ENCODE measurements around the gene MFAP5.
"Not testable (repeated sequence)": the region's sequence is repeated elsewhere in the genome, so short reads cannot be mapped to it uniquely, and the experiment has no call there.

The MFAP5 gene

DNA sequence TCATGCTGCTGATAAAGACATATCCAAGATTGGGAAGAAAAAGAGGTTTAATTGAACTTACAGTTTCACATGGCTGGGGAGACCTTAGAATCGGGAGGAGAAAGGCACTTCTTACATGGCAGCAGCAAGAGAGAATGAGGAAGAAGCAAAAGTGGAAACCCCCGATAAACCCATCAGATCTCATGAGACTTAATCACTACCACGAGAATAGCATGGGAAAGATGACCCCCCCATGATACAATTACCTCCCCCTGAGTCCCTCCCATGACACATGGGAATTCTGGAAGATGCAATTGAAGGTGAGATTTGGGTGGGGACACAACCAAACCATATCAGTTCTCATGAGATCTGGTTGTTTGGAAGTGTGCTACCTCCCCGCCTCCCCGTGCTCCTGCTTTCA, 9.8 kb upstream of the MFAP5 start:
- DNase-seq = no peak

GRCh38 chr12:8668441-8668840, 5.8 kb upstream of the MFAP5 start:
- DNase-seq = no peak

DNA sequence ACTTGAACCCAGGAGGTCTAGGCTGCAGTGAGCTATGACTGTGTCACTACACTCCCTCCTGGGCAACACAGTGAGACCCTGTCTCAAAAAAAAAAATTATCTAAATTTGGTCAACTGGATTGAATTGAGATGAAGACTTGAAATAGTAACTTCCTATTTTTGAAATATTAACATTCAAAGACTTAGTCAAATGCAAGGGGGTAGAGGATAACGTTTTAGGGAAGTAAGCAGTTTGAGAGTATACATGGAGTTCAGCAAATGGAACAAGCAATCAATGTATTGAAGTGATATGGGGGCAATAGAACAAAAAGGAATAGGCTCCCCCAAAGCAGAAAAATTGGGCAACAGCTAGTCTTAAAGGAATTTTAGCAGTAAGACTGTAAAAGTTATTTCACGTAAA, 4.6 kb upstream of the MFAP5 start:
- no peak for DNase-seq

DNA sequence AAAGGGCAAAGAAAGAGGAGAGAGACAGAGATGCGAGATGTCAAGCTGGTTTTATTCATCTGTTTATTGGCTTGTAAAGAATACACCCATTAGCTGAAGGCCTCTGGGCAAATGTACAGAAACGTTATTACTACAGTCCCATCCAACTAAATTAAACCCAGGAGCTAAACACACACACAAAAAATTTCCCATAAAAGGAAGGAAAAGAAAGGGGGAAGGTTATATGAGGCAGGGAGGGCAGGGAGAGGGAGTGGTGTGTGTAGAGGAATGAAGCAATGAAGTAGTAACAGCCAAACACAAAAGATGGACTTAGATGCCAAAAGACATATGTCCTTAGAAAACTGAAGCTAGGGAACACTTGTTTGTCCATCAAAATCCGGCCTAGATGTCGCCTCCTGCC, 3.1 kb upstream of the MFAP5 start:
- DNase-seq = no peak

DNA sequence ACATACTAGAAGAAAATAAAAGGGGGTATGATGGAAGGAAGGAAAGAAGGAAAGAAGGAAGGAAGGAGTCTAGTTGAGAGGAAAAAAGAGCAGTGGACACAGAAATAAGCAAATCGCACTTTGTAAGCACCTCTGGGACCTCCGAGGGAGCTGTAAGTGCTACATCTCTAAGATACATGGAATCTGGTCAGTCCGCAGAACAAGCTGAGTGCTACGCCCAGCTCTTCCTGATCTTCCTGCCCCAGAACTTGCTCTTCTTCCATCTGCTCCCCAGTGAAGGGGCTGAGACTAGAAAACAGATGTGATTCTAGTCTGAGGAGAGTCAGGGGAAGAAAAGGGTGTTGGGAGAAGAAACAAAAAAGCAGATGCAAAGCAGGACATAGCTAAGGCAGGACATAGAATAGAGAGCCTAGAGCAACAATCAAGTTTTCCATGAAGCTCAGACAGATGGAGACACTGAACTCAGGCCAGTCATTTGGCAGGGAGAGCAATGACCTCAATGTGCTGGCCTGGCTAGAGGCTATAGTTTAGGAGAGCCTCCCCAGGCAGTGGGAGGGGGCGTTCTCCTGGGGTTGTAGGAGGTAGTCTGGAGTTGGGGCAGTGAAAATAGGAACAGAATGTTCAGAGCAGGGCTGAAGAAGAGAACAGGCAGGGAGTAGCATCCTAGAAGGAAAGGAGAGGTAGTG, 1.7 kb upstream of the MFAP5 start:
- no peak for DNase-seq

- DNase-seq = no peak
Observed at GRCh38 chr12:8661751-8662150, 875 bp downstream of the MFAP5 start.

DNA sequence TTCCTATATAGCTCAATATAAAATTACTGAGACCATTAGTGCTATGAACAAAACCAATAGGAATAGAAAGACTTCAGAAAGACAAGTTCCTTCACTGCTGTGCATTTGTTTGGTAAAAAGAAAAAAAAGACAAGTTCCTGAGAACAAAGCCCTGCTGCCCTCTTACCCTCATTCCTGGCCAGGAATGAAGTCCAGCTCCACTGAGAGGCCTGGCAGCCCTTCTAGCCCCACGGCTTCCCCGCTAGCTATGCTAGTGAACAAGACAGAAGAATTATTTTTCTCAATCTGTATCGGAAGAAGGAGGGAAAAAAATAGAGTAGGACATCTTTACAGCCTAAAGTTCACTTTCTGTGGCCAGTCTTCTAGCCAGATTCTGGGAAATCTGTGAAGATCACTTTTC, 1.6 kb downstream of the MFAP5 start:
- DNase-seq = no peak

- DNase-seq = no peak
Observed at GRCh38 chr12:8658346-8658745, 4.3 kb downstream of the MFAP5 start.

DNA sequence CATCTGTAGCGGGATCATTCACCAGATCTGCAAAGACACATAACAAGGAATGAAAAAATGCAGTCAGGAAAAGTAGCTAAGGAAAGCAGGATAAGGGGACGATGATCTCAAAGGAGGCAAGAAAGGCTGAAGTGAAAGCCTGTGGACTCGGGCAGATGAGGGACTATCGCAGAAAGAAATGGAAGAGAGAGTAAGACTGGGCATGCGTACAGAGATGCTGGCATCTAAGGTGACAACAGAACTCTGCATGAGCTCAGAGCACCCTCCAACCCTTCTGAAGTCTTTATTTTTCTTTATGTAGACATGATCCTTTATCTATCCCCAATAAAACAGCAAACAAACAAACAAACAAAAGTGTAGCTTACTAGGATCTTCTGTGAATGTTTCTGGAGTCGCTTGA, 7.2 kb downstream of the MFAP5 start:
- DNase-seq = no peak

DNA sequence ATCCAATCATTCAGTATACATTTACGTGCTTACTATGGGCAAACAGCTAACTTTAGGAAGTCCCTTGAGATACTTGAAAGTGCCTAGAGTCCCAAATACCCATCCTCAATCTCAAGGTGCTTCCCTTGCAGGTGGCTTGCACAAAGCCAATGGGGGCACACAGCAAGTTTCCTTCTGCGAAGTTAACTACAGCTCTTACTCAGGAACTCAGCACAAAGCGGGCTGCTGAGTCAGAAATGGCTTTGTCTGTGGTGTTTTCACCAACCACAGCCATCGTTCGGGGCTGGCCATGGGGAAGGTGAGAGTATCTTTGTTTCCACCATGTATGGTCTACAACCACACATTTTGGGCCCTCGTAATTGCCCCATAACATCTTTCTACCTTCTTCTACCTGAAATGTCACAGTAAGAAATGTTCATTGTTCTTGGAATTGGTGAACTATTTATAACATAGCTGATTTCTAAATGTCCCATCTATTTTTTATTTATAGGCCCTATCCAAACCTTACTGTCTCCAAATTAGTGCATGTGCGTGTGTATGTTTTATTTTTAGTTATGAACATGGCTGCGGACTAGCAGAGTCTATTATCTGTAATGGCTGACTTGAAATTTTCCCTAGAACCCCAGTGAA, 13.9 kb downstream of the MFAP5 start:
- peak; percentile 7 to 25 for DNase-seq

GRCh38 chr12:8647968-8648367, 14.7 kb downstream of the MFAP5 start:
- DNase-seq = no peak

DNA sequence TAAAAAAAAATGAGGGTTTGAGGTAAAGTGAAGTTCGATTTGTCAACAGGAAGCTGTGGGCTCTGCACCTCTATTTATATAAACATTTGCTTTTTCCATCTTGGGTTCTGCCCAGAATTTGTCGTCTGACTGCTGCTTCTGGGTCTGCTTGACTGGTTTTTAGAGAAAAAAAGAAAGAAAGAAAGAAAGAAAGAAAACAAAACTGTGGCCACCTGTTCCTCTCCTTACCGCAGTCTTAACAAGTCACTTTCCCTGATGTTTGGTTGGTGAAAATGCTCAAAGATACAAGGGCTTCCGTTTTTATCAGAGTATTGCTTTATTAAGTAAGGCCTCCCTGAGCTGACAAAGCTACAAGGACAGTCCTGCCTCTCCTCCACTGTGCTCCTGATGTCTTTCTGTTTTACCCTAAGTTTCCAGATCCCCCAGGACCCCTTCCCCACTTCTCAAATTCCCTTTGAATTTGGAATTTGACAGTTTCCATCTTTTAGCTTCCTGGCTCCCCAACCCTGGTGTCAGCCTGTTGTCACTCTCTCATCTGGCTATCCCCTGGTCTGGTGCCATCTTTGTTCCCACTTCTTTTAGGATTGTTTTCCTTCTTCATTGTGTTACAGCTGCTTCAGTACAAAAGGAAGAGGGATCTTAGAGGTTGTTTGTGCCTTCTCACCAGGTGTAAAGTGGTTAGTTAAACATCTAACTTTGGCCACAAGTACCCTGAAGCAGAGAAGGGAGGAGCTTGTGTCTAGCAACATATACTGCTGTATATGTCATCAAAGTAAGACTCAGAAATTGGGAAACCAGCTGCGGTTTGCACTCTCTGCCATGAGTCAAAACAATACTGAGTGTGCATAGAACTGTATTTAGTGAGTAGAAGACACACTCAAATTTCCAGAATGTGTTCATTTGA, 18.0 kb downstream of the MFAP5 start:
- peak; percentile 29 to 30 for DNase-seq

- no peak for DNase-seq
Observed at GRCh38 chr12:8642775-8643174, 19.9 kb downstream of the MFAP5 start.

- DNase-seq = no peak
Observed at GRCh38 chr12:8639936-8640335, 22.7 kb downstream of the MFAP5 start.

DNA sequence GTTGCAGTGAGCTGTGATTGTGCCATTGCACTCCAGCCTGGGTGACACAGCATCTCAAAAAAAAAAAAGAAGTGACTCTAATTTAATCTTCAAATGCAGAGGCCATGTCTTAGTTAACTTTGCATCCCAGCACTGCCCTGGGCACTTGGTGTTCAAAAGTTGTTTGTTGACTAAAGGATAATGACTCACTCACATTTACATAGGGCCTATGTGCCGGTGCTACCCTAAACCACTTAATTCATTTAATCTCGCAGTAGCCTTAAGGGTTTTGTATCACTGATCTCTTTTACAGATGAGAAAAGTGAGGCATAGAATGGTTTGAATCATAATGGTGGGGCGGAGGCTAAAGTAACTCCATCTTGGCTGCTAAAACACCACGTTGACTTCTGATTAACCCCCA, 23.7 kb downstream of the MFAP5 start:
- DNase-seq = no peak

GRCh38 chr12:8637666-8638065, 25.0 kb downstream of the MFAP5 start:
- no peak for DNase-seq

DNA sequence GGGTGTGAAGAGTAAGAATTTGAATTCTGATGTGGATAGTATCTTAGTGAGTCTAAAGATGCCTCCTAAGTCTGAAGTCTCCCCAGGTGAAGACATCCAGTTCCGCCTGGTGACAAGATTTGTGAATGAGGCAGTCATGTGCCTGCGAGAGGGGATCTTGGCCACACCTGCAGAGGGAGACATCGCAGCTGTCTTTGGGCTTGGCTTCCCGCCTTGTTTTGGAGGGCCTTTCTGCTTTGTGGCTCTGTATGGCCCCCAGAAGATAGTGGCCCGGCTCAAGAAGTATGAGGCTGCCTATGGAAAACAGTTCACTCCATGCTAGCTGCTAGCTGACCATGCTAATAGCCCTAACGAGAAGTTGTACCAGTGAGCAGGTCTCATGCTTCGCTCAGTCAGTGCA, 25.4 kb downstream of the MFAP5 start:
- no peak for DNase-seq

- no peak for DNase-seq
Observed at GRCh38 chr12:8636581-8636980, 26.0 kb downstream of the MFAP5 start.

- not testable (repeated sequence) for DNase-seq
Observed at GRCh38 chr12:8636007-8636346, 26.6 kb downstream of the MFAP5 start.

GRCh38 chr12:8635342-8636006, 27.2 kb downstream of the MFAP5 start:
- not testable (repeated sequence) for DNase-seq

- DNase-seq = no peak
Observed at GRCh38 chr12:8630131-8630530, 32.5 kb downstream of the MFAP5 start.

DNA sequence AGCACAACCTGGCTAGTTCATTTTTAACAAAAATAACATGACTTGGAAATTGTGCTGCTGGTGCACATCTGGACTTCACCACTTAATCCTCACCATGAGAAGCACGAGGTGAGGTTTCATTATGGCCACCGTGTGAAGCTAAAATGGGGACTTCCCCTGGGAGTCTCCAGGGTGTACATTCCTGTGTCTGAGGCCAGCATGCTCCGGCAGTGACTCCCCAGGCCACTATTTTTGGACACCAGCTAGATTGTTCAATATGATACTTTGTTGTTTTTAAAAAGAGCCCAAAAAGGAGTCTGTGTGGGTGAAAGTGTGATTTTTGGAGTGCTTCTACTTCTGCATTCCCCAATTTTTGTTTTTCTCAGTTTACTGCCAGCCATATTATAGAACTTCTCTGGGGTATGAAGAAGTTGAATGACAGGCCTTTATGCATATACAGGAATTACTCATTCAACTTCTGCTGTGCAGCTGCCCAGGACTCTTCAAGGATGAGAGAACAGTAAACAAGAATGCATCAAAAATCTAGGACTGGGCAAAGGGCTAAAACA, 33.1 kb downstream of the MFAP5 start:
- no peak for DNase-seq

GRCh38 chr12:8628731-8629130, 33.9 kb downstream of the MFAP5 start:
- no peak for DNase-seq
